ENCODE measurements around the gene H6PD. TPM values are rescaled to one million over a fixed set of nuclear protein-coding genes. Genes with fewer than 3 reads are reported as not detected.

The H6PD gene
- total and polyA plus RNA-seq, 9 of the 15 experiments (the other 6 are each of a cell fraction or from before 2014, with no cell fraction given): 0.04 to 2.5 (median 0.95) TPM

DNA sequence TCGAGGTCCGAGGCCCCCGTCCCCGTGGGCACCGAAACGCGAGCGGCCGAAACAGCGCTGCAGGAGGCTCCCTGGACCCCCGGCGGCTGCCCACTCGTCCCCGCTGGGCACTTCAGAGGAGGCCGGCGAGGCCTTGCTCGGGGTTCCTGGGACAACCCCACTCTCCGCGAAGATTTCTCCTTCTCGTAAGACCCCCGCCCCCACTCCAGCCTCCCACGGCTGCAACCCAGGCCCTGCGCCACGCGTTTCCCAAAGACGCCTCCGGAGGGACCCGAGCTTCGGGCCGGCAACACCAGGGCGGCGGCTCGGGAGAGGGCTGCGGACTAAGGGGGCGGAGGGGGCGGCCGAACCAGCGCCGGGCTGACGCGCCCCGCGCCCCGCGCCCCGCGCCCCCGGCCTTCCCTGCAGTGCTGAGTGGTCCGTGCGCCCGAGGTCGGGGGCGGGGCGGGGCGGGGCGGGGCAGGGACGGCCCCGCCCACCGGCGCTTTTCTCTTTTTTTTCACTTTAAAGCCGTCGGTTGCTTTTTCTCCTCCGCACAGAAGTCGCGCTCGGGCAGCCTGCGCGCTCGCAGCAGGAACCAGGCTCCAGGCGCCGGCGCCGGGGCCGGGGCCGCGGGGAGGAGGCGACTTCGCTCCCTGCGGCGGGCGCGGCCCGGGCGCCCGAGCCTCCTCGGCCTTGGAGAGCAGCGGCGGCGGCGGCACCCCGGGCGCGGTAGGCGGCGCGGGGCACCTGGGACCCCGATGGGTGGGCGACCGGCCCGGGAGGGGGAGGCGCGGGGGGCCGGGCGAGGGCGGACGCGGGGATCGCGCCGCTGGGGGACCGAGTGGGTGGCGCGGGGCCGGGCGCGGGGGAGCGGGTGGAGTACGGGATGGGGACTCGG is 58.0 kb downstream of the H6PD start, which contains the start of gene SPSB1:
TSS of gene SPSB1 (plus strand) at position 534 of the 880 bp plus-strand sequence. CDS start 62,998 bp downstream, outside the sequence.
- Histone ChIP-seq H4K20me1 (replicated peaks; ENCODE audit: control insufficient read depth, insufficient read depth, low read length) (0 out of 2 replicates have a peak, but pooled peaks cover 12% of the 10 kb centered on the region), H3K27ac (ENCODE audit: extremely low read depth, low read depth, low read length) (no peak within 1 kb of the TSS), H3K27me3 (ENCODE audit: control insufficient read depth in 2 of 2, insufficient read depth in 2 of 2, low read length in 2 of 2) (peaks cover 26 to 52% of the 10 kb centered on the region in 2 experiments), H3K4me2 (ENCODE audit: insufficient read depth, low read length) (peak within 1 kb of the TSS; percentile 66), H3K9me1 (ENCODE audit: control insufficient read depth, insufficient read depth, low read length) (no peaks in the 10 kb centered on the region), H3K4me3 (peak within 1 kb of the TSS; percentile 34), H2AFZ (ENCODE audit: low read depth, low read length) (peak within 1 kb of the TSS; percentile 29; the same call in 1 of the 2 replicates), H3K4me1 (replicated peaks in 1 of 2; ENCODE audit: control insufficient read depth in 2 of 2, insufficient read depth in 2 of 2, low read length in 2 of 2) (peaks cover 3 to 20% of the 10 kb centered on the region in 2 experiments; a peak in 3 of 5 replicates), H3K9ac (ENCODE audit: insufficient read depth in 1 of 2, low read depth in 2 of 2, low read length in 2 of 2) (peak within 1 kb of the TSS in 1 of 2 experiments; percentile 81; a peak in 1 of 4 replicates), H3K9me3 (replicated peaks; ENCODE audit: control insufficient read depth, insufficient read depth, low read depth, low read length) (peaks cover 6% of the 10 kb centered on the region; the same call in 1 of the 2 replicates), H3K36me3 (ENCODE audit: control insufficient read depth, insufficient read depth, low read length) (no peaks in the 10 kb centered on the region), H3K79me2 (ENCODE audit: control insufficient read depth, insufficient read depth, low read length) (no peaks in the 10 kb centered on the region)
- intact Hi-C loops (cut with micrococcal nuclease) (no loop called here), in situ Hi-C loops (cut with MboI) (no loop called here)
- FAIRE-seq (no peak), ATAC-seq (peak; percentile 86), DNase-seq (ENCODE audit: extremely low read depth in 1 of 4, low spot score in 3 of 4) (peak; percentile 71 to 86 (median 80))
- BruUV-seq (replicated peaks): no TSS peak
- 14% methylated on average over 49 of the region's 119 CpGs for WGBS (ENCODE audit: insufficient coverage, low coverage, missing lambda C conversion rate)
- ChIA-PET POLR2A (no interaction called here), CTCF (ENCODE audit: low intra/inter-chr PET ratio) (interaction anchor here (0.6 to 6.2 kb wide), 2 partner anchors 198 to 1013 kb away, joined by 10 to 57 read pairs; no protein-coding TSS in a partner anchor)
- TF ChIP-seq POLR2AphosphoS2 (IDR thresholded peaks at IDR 0.05; ENCODE audit: low read length): no peak
- no peak for TF ChIP-seq JUNB (CRISPR knock-in tag; conservative IDR thresholded peaks at IDR 0.05)
- TF ChIP-seq RBFOX2 (IDR thresholded peaks at IDR 0.05; ENCODE audit: low read depth, low read length): peak; percentile 54
- no peak for TF ChIP-seq SMARCA5 (IDR thresholded peaks at IDR 0.05)
- no peak for TF ChIP-seq KAT8 (IDR thresholded peaks at IDR 0.05; ENCODE audit: low read depth)
- no peak for TF ChIP-seq TRIM28 (IDR thresholded peaks at IDR 0.05)
- TF ChIP-seq ARHGAP35 (IDR thresholded peaks at IDR 0.05; ENCODE audit: partially characterized antibody): no peak
- peak; percentile 35; the same call in 1 of the 2 replicates for TF ChIP-seq ZBTB7A (IDR thresholded peaks at IDR 0.05; ENCODE audit: borderline replicate concordance, control insufficient read depth, low read depth, low read length)
- TF ChIP-seq SP1 (CRISPR knock-in tag; IDR thresholded peaks at IDR 0.05): no peak
- peak in 1 of 3 experiments; percentile 11 for TF ChIP-seq YY1 (IDR thresholded peaks at IDR 0.05; ENCODE audit: borderline replicate concordance in 1 of 3, control insufficient read depth in 1 of 3, extremely low read depth in 1 of 3, insufficient read depth in 3 of 3, insufficient read length in 1 of 3, insufficient replicate concordance in 2 of 3, low read depth in 1 of 3, low read length in 2 of 3)
- no peak for TF ChIP-seq BDP1 (IDR thresholded peaks at IDR 0.05; ENCODE audit: insufficient read depth, insufficient read length)
- TF ChIP-seq, protein P1, sequence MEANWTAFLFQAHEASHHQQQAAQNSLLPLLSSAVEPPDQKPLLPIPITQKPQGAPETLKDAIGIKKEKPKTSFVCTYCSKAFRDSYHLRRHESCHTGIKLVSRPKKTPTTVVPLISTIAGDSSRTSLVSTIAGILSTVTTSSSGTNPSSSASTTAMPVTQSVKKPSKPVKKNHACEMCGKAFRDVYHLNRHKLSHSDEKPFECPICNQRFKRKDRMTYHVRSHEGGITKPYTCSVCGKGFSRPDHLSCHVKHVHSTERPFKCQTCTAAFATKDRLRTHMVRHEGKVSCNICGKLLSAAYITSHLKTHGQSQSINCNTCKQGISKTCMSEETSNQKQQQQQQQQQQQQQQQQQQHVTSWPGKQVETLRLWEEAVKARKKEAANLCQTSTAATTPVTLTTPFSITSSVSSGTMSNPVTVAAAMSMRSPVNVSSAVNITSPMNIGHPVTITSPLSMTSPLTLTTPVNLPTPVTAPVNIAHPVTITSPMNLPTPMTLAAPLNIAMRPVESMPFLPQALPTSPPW (CRISPR knock-in tag; IDR thresholded peaks at IDR 0.05): peak; percentile 53
- TF ChIP-seq FOXK1 (CRISPR knock-in tag; IDR thresholded peaks at IDR 0.05; ENCODE audit: borderline replicate concordance): no peak
- peak; percentile 26; the same call in 1 of the 2 replicates for TF ChIP-seq CXXC5 (CRISPR knock-in tag; IDR thresholded peaks at IDR 0.05)
- TF ChIP-seq ZNF384 (IDR thresholded peaks at IDR 0.05; ENCODE audit: low read depth, low read length): peak; percentile 97
- TF ChIP-seq POU5F1 (IDR thresholded peaks at IDR 0.05; ENCODE audit: borderline replicate concordance, low read depth, low read length, partially characterized antibody): no peak
- no peak for TF ChIP-seq BRD9 (IDR thresholded peaks at IDR 0.05; ENCODE audit: low read depth, partially characterized antibody)
- TF ChIP-seq DNMT1 (IDR thresholded peaks at IDR 0.05): no peak
- no peak for TF ChIP-seq POLR2AphosphoS5 (IDR thresholded peaks at IDR 0.05; ENCODE audit: control insufficient read depth, insufficient read depth, low read depth, low read length)
- TF ChIP-seq MEF2A (IDR thresholded peaks at IDR 0.05; ENCODE audit: control insufficient read depth, low read depth, low read length): no peak
